Activated gamma-delta T cell treated with anti-CD3 and anti-CD28 coated beads, Interleukin-2, amount 50 U/mL, for 16 hours (primary cell): ENCODE results near the gene ARRB2.
"Not testable (repeated sequence)": the region's sequence is repeated elsewhere in the genome, so short reads cannot be mapped to it uniquely, and the experiment has no call there.

ENCODE experiments used
- DNase-seq: peaks from one replicate; pipeline ENCODE4 v3.0.0-alpha.2; 2020; ENCODE audit warnings: low read depth

ARRB2 gene

GRCh38 chr17:4701116-4701515 is 9.3 kb upstream of the ARRB2 start:
- no peak for DNase-seq

GRCh38 chr17:4703330-4703691 is 7.1 kb upstream of the ARRB2 start:
- DNase-seq: no peak

DNA sequence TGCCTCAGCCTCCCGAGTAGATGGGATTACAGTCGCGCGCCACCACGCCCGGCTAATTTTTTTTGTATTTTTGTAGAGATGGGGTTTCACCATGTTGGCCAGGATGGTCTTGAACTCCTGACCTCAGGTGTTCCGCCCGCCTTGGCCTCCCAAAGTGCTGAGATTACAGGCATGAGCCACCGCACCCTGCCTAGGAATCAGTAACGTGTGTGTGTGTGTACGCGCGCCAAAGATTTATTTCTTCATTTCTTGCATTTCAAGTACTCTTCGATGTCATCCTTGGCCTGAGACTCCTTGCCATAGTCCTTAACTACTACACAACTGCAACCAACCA is 5.9 kb upstream of the ARRB2 start:
- not testable (repeated sequence) for DNase-seq

DNA sequence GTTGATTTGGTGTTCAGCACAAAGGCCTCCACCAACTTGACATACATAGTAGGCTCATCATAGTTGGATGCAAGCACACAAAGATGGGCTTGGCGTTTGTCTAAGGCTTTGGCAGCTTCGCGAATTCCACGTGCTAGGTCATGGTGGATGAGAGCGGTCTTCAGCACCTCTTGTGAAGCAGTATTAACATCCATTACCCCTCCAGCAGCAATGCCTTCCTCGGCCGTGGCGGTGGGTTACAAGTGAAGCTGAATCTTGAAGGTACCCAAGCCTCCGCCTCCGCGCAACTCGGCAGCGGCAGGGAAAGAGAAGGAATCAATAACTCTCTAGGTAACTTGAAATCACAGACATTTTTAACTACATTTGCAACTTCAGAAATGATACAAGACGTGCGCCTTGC is 5.4 kb upstream of the ARRB2 start:
- DNase-seq: no peak

GRCh38 chr17:4706121-4706520 is 4.3 kb upstream of the ARRB2 start:
- no peak for DNase-seq

DNA sequence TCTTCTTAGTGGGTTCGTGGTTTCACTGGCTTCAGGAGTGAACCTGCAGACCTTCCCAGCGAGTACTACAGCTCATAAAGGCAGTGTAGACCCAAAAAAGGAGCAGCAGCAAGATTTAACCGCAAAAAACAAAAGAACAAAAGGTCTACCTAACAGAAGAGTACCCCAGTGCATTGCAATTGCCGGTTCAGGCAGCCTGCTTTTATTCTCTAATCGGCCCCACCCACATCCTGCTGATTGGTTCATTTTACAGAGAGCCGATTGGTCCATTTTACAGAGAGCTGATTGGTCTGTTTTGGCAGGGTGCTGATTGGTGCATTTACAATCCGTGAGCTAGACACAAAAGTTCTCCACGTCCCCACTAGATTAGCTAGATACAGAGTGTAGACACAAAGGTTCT is 2.0 kb upstream of the ARRB2 start:
- DNase-seq: no peak

- DNase-seq: peak; percentile 21
Measured at GRCh38 chr17:4710693-4711634, 532 bp downstream of the ARRB2 start.

DNA sequence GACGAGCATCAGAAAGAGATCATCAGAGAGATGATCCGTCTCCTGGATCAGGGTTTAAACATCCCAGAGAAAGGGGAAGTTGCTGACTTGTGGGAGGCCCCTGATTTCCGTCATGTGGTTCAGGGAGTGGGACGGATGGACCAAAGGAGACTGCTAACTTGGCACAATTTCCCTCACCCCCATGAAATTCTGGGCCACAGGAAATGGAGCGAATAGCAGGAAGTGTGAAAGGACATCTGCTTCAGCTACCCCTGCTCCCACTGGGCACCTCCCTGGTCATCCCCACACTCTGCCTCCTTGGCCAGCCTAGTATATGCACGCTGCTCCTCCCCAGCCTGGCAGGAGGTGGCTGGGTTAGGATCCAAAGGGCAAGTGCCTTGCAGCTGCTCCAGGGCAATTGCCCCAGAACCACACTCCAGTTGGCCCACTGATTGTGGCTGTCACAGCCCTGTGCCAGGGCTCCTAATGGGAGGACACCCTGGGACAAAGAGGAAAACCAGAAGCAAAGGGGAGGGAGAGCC is 1.3 kb downstream of the ARRB2 start:
- DNase-seq: no peak

GRCh38 chr17:4712526-4712925 is 2.1 kb downstream of the ARRB2 start:
- no peak for DNase-seq

- DNase-seq: not testable (repeated sequence)
Measured at GRCh38 chr17:4714340-4715062, 4.1 kb downstream of the ARRB2 start.

DNA sequence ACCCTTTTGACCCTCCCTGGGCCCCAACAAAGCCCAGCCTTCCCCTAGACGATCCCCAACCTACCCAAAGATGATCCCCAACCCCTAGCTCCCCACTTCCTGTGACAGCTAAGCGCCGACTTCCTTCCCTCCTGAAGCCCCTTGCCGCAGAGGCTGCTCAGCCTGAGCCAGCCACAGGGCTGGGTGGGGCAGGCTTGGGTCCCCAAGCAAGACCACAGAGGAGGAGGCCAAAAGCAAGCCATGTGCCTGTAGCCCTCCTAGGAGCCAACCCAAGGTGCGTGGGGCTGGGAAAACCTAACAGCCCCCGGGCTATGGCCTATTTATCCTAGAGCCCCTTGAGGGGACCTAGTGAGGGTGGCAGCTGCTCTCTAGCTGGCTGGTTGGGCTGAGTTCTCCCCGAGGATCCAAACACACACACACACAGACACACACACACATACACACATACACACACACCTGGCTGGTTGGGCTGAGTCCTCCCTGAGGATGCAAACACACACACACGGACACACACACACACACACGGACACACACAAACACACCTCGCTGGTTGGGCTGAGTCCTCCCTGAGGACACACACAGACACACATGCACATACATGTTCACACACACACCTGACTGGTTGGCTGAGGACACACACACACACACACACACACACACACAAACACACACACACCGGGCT is 4.8 kb downstream of the ARRB2 start:
- DNase-seq: peak; percentile 35

GRCh38 chr17:4716081-4716480 is 5.6 kb downstream of the ARRB2 start:
- DNase-seq: no peak

- DNase-seq: no peak
Measured at GRCh38 chr17:4717791-4718190, 7.4 kb downstream of the ARRB2 start.

DNA sequence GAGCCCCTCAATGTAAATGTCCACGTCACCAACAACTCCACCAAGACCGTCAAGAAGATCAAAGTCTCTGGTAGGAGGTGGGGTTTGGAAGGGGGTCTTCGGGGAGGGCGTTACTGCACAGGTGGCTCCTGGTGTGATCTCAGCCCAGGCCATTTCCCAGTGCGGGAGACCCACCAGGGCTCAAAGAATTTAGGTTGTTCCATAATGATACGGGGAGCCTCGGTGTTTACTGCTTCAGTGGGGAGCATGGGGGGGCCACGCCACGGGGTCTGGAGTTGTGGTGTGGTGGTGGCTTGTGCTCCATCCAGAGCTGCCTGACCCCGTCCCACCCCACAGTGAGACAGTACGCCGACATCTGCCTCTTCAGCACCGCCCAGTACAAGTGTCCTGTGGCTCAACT is 7.8 kb downstream of the ARRB2 start:
- no peak for DNase-seq

DNA sequence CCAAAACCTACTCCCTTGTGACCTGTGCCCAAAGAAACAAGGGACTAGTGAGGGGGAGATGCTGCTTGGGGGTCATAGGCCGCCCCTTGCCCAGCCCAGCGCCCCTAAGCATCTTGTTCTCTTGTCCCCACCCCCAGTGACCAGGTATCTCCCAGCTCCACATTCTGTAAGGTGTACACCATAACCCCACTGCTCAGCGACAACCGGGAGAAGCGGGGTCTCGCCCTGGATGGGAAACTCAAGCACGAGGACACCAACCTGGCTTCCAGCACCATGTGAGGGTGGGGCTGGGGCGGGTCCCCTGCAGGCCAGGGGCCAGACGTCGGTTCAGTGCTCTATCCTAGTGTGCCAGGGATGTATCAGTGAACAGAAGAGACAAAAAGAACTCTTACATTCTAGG is 8.7 kb downstream of the ARRB2 start:
- DNase-seq: no peak

DNA sequence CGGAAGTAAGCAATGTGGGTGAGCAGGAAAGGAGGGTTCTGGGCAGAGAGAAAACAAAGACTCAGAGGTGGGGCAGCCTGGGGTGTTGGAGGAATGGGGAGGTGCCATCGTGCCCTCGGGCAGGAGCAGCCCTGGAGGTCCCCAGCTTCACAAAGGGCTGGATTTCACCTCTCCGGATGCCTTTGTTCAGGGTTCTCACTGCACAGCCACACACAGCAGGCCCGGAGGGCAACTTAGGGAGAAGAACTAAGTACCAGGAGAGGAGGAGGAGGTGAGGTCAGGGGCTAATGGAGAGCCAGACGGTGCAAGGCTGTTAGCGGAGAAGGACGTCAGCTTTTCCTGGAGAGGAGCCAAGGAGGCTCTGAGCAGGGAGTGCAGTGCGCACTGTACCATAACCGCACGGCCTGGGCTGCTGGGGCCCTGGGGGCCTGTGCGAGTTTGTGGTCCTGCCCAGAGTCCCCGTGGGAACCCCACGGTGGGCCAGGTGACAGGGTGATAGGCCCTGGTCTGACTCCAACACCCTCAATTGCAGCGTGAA is 9.3 kb downstream of the ARRB2 start:
- DNase-seq: no peak

DNA sequence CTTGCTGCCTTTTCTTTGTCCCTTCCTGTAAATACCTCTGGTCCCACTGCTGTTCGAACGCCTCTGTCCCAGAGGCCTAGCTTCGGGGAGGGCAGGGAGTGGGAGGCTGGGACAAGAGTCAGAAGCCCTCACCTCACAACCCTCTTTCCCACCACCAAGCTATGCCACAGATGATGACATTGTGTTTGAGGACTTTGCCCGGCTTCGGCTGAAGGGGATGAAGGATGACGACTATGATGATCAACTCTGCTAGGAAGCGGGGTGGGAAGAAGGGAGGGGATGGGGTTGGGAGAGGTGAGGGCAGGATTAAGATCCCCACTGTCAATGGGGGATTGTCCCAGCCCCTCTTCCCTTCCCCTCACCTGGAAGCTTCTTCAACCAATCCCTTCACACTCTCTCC is 10.4 kb downstream of the ARRB2 start:
- no peak for DNase-seq

DNA sequence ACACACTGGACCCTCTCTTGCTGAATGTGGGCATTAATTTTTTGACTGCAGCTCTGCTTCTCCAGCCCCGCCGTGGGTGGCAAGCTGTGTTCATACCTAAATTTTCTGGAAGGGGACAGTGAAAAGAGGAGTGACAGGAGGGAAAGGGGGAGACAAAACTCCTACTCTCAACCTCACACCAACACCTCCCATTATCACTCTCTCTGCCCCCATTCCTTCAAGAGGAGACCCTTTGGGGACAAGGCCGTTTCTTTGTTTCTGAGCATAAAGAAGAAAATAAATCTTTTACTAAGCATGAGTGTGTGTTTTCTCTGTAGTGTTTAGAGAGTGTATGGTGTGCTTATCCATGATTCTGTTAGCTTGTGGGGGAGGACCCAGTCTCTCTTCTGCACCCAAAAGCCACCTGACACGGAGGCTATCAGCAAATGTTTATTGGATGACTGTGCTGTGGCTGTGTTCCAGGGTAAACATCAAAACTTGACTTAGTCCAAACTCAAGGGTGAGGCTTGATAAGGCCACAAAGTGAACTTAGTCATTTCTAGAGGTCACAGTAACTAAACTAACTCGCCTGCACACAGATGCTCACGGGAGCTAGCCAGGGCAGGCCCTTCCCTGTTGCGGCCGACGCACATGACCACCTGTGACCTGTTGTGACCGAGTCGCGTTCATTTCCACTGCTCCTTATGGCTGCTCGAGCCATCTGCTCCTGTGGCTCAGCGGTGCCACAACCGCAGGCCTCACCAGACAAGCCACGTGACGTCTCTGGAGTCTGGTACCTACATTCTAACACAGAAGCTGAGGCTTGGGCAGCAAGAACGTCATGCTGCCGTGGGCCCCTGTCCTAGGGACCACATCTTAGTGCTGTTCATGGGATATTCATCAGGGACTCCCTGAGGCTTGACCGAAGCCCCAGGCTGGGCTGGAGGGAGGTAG is 11.0 kb downstream of the ARRB2 start:
- DNase-seq: no peak

- no peak for DNase-seq
Measured at GRCh38 chr17:4722678-4723240, 12.3 kb downstream of the ARRB2 start.

DNA sequence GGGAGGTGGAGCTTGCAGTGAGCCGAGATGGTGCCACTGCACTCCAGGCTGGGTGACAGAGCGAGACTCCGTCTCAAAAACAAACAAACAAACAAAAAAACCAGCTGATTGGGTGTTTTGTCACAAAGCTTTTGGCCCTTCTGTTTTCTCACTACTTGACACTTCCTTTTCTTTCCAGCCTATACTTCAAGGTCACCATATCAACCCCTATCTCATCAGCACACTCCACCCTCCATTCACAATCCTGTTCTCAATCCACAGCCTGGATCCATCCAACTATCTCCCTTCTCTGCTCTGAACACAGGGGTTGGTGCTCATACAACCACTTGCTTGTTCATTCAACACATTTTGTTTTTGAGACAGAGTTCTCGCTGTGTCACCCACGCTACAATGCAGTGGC is 14.2 kb downstream of the ARRB2 start:
- no peak for DNase-seq
